K562 (cell line): Measurements from ENCODE around the gene RAB3IP. TPM values are rescaled to one million over a fixed set of nuclear protein-coding genes. Genes with fewer than 3 reads are reported as not detected.

Experiments used
- ATAC-seq: fragments of 200-7000 bp; cut with Tn5 transposase; 3 replicates; pipeline ENCODE4 v1.9.1; 2020; ENCODE audit warnings: moderate library complexity
- BruUV-seq: library from RNA; stranded (reverse); fragments of 400-500 nt; replicated peaks from 2 replicates; lab custom pipeline; 2021; lab: Mats Ljungman, UMichigan
- CTCF ChIA-PET: fragments of 300-600 bp; formaldehyde crosslinking; extraction: SDS; loops from one replicate; lab custom pipeline; 2021; ENCODE audit warnings: low intra/inter-chr PET ratio; lab: Yijun Ruan, JAX
- POLR2A ChIA-PET: fragments of 300-600, 350-650 bp; sonication (Branson Sonifier 250); formaldehyde crosslinking; extraction: SDS; loops from one replicate; lab custom pipeline; 2021; ENCODE audit warnings: antibody characterized with exemption, inconsistent platforms; lab: Yijun Ruan, JAX
- DNase-seq, 4 experiments: peaks; one replicate each; pipeline versions ENCODE4 v3.0.0 to v3.0.0-alpha.2; 2011 to 2018; ENCODE audit warnings: low spot score in 3 of 4, mixed read lengths in 3 of 4; ENCODE audit errors: extremely low read depth in 1 of 4
- FAIRE-seq: peaks from 2 replicates; lab custom pipeline; 2011; peaks lifted over from hg19 to GRCh38; lab: Jason Lieb, UNC
- H2AFZ ChIP-seq: 2 replicates; pipeline ENCODE4 v1.6.0; 2011; ENCODE audit warnings: low read depth, low read length, control low read depth, inconsistent platforms
- H3K27ac ChIP-seq: fragments of 200-600 bp; 3 replicates; pipeline ENCODE4 v1.8.0; 2011; ENCODE audit warnings: low read depth, mild to moderate bottlenecking, control low read depth, inconsistent platforms, low read length, moderate library complexity, mixed read lengths; ENCODE audit errors: extremely low read depth
- H3K27me3 ChIP-seq, 2 experiments: fragments of 300-600 bp in 1 of 2; 2 replicates in 1 of 2; 3 replicates in 1 of 2; pipeline versions ENCODE4 v1.6.0 to v1.8.0; 2011; ENCODE audit warnings: inconsistent platforms in 2 of 2, low read length in 2 of 2, mild to moderate bottlenecking in 1 of 2, mixed read lengths in 1 of 2, moderate library complexity in 1 of 2; ENCODE audit not compliant: control insufficient read depth in 2 of 2, insufficient read depth in 2 of 2
- H3K36me3 ChIP-seq: fragments of 300-600 bp; 3 replicates; pipeline ENCODE4 v1.8.0; 2011; ENCODE audit warnings: mild to moderate bottlenecking, low read length, inconsistent platforms; ENCODE audit not compliant: control insufficient read depth, insufficient read depth
- H3K4me1 ChIP-seq, 2 experiments: fragments of 200-600 bp in 1 of 2; replicated peaks in 1 of 2; 2 replicates in 1 of 2; 3 replicates in 1 of 2; pipeline versions ENCODE4 v1.5.1 to v1.8.0; 2011; ENCODE audit warnings: inconsistent platforms in 2 of 2, low read length in 2 of 2, mild to moderate bottlenecking in 1 of 2, mixed read lengths in 1 of 2, moderate library complexity in 1 of 2; ENCODE audit not compliant: control insufficient read depth in 2 of 2, insufficient read depth in 2 of 2
- H3K4me2 ChIP-seq: 2 replicates; pipeline ENCODE4 v1.6.1; 2011; ENCODE audit warnings: low read length, control low read depth, inconsistent platforms, mixed read lengths; ENCODE audit not compliant: insufficient read depth
- H3K4me3 ChIP-seq: fragments of 200-600 bp; sonication (generic), shearing (Covaris generic); 2 replicates; pipeline ENCODE4 v1.5.1; 2016; ENCODE audit warnings: control low read depth, inconsistent platforms
- H3K79me2 ChIP-seq: fragments of 200-600 bp; 3 replicates; pipeline ENCODE4 v1.8.0; 2011; ENCODE audit warnings: low read length, inconsistent platforms; ENCODE audit not compliant: control insufficient read depth, insufficient read depth
- H3K9ac ChIP-seq, 2 experiments: 2 replicates each; pipeline versions ENCODE4 v1.6.0 to v1.6.1; 2011; ENCODE audit warnings: low read depth in 2 of 2, low read length in 2 of 2, control low read depth in 1 of 2, inconsistent platforms in 1 of 2, mild to moderate bottlenecking in 1 of 2, mixed read lengths in 1 of 2; ENCODE audit not compliant: insufficient read depth in 1 of 2
- H3K9me1 ChIP-seq: one replicate; pipeline ENCODE4 v1.6.0; 2011; ENCODE audit warnings: inconsistent platforms, mild to moderate bottlenecking, low read length, moderate library complexity; ENCODE audit not compliant: control insufficient read depth, insufficient read depth
- H3K9me3 ChIP-seq: replicated peaks from 2 replicates; pipeline ENCODE4 v1.5.1; 2011; ENCODE audit warnings: low read depth, low read length, inconsistent platforms; ENCODE audit not compliant: control insufficient read depth, insufficient read depth
- H4K20me1 ChIP-seq: replicated peaks from 2 replicates; pipeline ENCODE4 v1.6.1; 2011; ENCODE audit warnings: low read length, inconsistent platforms, mixed read lengths; ENCODE audit not compliant: control insufficient read depth, insufficient read depth
- CEBPG ChIP-seq, 3 experiments: fragments of 200-800 bp in 1 of 3; sonication (Bioruptor generic) in 1 of 3; sonication (generic) in 1 of 3; formaldehyde crosslinking in 1 of 3; IDR thresholded peaks in 2 of 3; conservative IDR thresholded peaks in 1 of 3; 2 replicates each; pipeline versions ENCODE4 v1.6.1 to v1.8.0; 2016 to 2022; ENCODE audit warnings: missing compliant biosample characterization in 2 of 3, missing genetic modification characterization in 2 of 3, mild to moderate bottlenecking in 1 of 3, missing genetic modification reagents in 1 of 3
- ELF1 ChIP-seq: fragments of 200-800 bp; sonication (Bioruptor generic); IDR thresholded peaks from 2 replicates; pipeline ENCODE4 v1.6.1; 2016; ENCODE audit warnings: missing genetic modification characterization, missing compliant biosample characterization
- HDGF ChIP-seq: fragments of 450-650 bp; IDR thresholded peaks from 2 replicates; pipeline ENCODE4 v1.6.1; 2016
- HIVEP1 ChIP-seq: fragments of 250-450 bp; sonication (Bioruptor Pico); IDR thresholded peaks from 2 replicates; pipeline ENCODE4 v1.4.0; 2020; ENCODE audit warnings: mild to moderate bottlenecking
- IRF2 ChIP-seq: sonication (generic); formaldehyde crosslinking; IDR thresholded peaks from 2 replicates; pipeline ENCODE4 v1.8.1; 2022; ENCODE audit warnings: mild to moderate bottlenecking, missing genetic modification reagents
- KDM4B ChIP-seq, 2 experiments: fragments of 450-650 bp in 1 of 2; sonication (generic) in 1 of 2; IDR thresholded peaks; 2 replicates each; pipeline ENCODE4 v1.6.1; 2016 to 2017; ENCODE audit warnings: borderline replicate concordance in 2 of 2, antibody characterized with exemption in 1 of 2, low read depth in 1 of 2, mild to moderate bottlenecking in 1 of 2
- LEF1 ChIP-seq: fragments of 450-650 bp; IDR thresholded peaks from 2 replicates; pipeline ENCODE4 v1.6.1; 2016; ENCODE audit warnings: mild to moderate bottlenecking
- MTA3 ChIP-seq: fragments of 450-650 bp; formaldehyde crosslinking; IDR thresholded peaks from 2 replicates; pipeline ENCODE4 v1.6.1; 2017; ENCODE audit warnings: mild to moderate bottlenecking, borderline replicate concordance
- NEUROD1 ChIP-seq: fragments of 150-350 bp; IDR thresholded peaks from 2 replicates; pipeline ENCODE4 v1.6.1; 2014; ENCODE audit warnings: borderline replicate concordance, low read length, low read depth; ENCODE audit not compliant: partially characterized antibody
- NFRKB ChIP-seq: fragments of 450-650 bp; IDR thresholded peaks from 2 replicates; pipeline ENCODE4 v1.6.1; 2016; ENCODE audit warnings: low read depth
- RAD21 ChIP-seq, 2 experiments: fragments of 250-450 bp in 1 of 2; fragments of 450-650 bp in 1 of 2; sonication (Bioruptor Pico) in 1 of 2; formaldehyde crosslinking in 1 of 2; IDR thresholded peaks in 1 of 2; conservative IDR thresholded peaks in 1 of 2; 2 replicates each; pipeline versions ENCODE4 v1.4.0 to v1.8.0; 2020 to 2022; ENCODE audit warnings: mild to moderate bottlenecking in 2 of 2, moderate library complexity in 1 of 2
- ZBTB8A ChIP-seq: fragments of 450-650 bp; IDR thresholded peaks from 2 replicates; pipeline ENCODE4 v1.6.1; 2018; ENCODE audit warnings: mild to moderate bottlenecking, moderate library complexity; ENCODE audit not compliant: partially characterized antibody
- ZC3H4 ChIP-seq: sonication (generic); formaldehyde crosslinking; IDR thresholded peaks from 2 replicates; pipeline ENCODE4 v1.9.0; 2021; ENCODE audit warnings: missing genetic modification reagents, borderline replicate concordance
- ZNF121 ChIP-seq: sonication (generic); formaldehyde crosslinking; conservative IDR thresholded peaks from 2 replicates; pipeline ENCODE4 v1.8.0; 2022; ENCODE audit warnings: missing genetic modification reagents
- ZNF311 ChIP-seq: fragments of 250-450 bp; sonication (Bioruptor Pico); IDR thresholded peaks from 2 replicates; pipeline ENCODE4 v1.4.0; 2020; ENCODE audit warnings: mild to moderate bottlenecking, moderate library complexity
- ZNF764 ChIP-seq: fragments of 250-450 bp; sonication (Bioruptor Pico); IDR thresholded peaks from 2 replicates; pipeline ENCODE4 v1.4.0; 2020; ENCODE audit warnings: low read depth, mild to moderate bottlenecking, moderate library complexity
- WGBS: fragments of 100-300 bp; shearing (Covaris generic); methylation state at CpG from one replicate; pipeline ENCODE4 v1.1.6; 2016; ENCODE audit warnings: low coverage, mixed read lengths; ENCODE audit not compliant: insufficient coverage; ENCODE audit errors: missing lambda C conversion rate; 5-methylcytosine and 5-hydroxymethylcytosine counted together
- in situ Hi-C: fragments of 300-500 bp; cut with MboI; formaldehyde crosslinking; loops from 4 replicates; pipeline ENCODE4 v1.15.0; 2018; ENCODE audit warnings: inconsistent platforms, mixed read lengths
- intact Hi-C: fragments of 100-400 bp; cut with micrococcal nuclease; formaldehyde crosslinking; loops from 2 replicates; pipeline ENCODE4 v1.14.2; 2022
- polyA plus RNA-seq, 8 experiments: library from polyadenylated mRNA; depleted of rRNA in 4 of 8; stranded (reverse) in 5 of 8; unstranded in 3 of 8; fragments of >200 nt; fragmentation: Nextera tagmentation in 2 of 8; fragmentation: Illumina TruSeq in 1 of 8; extraction: Ambion mirVana in 2 of 8; extraction: Trizol in 1 of 8; gene quantifications; 2 replicates each; pipeline versions ENCODE4 v1.2.1 to v1.2.3, GENCODE V29; 2011 to 2014; ENCODE audit warnings: inconsistent platforms in 1 of 8, missing spikeins in 1 of 8
- total RNA-seq, 7 experiments: library from RNA; depleted of rRNA in 6 of 7; stranded (reverse); fragments of >200 nt in 6 of 7; fragmentation: Illumina TruSeq in 2 of 7; extraction: Trizol in 2 of 7; gene quantifications; 2 replicates each; pipeline versions ENCODE4 v1.2.1 to v1.2.3, GENCODE V29; 2011 to 2021; ENCODE audit warnings: low replicate concordance in 1 of 7
- TF ChIP-seq, protein P1 (sequence below): fragments of 250-450 bp; sonication (Bioruptor Pico); IDR thresholded peaks from 2 replicates; pipeline ENCODE4 v1.4.0; 2020; ENCODE audit warnings: mild to moderate bottlenecking
- TF ChIP-seq, protein P2 (sequence below): fragments of 250-450 bp; sonication (Bioruptor Pico); IDR thresholded peaks from 2 replicates; pipeline ENCODE4 v1.5.1; 2021; ENCODE audit warnings: mild to moderate bottlenecking

The RAB3IP gene
- total and polyA plus RNA-seq, 9 of the 15 experiments (the other 6 are each of a cell fraction or from before 2014, with no cell fraction given) = 5.6 to 25.5 (median 11.3) TPM

DNA sequence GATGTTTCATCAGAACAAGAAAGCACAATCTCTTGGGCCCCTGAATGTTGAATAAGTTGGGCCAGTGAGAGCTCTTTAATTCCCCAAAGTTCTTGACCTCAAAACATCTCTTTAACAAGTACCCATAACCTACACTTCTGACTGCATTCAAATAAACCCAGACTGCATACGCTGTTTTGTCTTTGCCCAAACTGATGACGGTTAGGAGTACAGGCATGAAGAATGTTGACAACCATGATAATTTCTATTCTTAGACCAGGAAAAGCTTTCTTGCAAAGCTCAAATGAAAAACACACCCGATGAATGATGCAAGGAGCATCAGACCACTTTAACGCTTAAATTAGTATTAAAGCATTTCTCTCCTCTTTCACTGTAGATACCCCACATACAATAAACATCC, 11.7 kb upstream of the RAB3IP start:
- Histone ChIP-seq H3K9ac (no peak overlapping the region), H3K9me1 (no peaks in the 10 kb centered on the region), H3K4me1 (no peaks in the 10 kb centered on the region; a peak in 1 of 5 replicates), H4K20me1 (no peaks in the 10 kb centered on the region), H3K9me3 (no peaks in the 10 kb centered on the region; the same call in 1 of the 2 replicates), H2AFZ (peak overlapping the region; percentile 47; the same call in 1 of the 2 replicates), H3K27me3 (no peaks in the 10 kb centered on the region), H3K36me3 (no peaks in the 10 kb centered on the region), H3K4me2 (no peak overlapping the region), H3K4me3 (no peak overlapping the region), H3K79me2 (no peaks in the 10 kb centered on the region), H3K27ac (no peak overlapping the region)
- in situ Hi-C loops = no loop called here
- FAIRE-seq (no peak), ATAC-seq (no peak), DNase-seq (no peak)
- ChIA-PET CTCF (no interaction called here), POLR2A (interaction anchor here (0.8 to 1.4 kb wide), 3 partner anchors 10 to 15 kb away, joined by 3 to 5 read pairs (median 4); no protein-coding TSS in a partner anchor)
- 6% methylated on average over 4 of the region's 4 CpGs for WGBS
- intact Hi-C loops = no loop called here
- no TSS peak for BruUV-seq
- TF ChIP-seq IRF2 (no peak), ZNF764 (no peak), RAD21 (CRISPR knock-in tag; conservative IDR thresholded peaks at IDR 0.05 in 1 of 2, IDR thresholded peaks at IDR 0.05 in 1 of 2) (no peak), ZBTB8A (no peak), LEF1 (no peak), KDM4B (IDR thresholded peaks at IDR 0.05; ENCODE audit: borderline replicate concordance in 2 of 2, low read depth in 1 of 2) (no peak), NEUROD1 (no peak), ZNF121 (CRISPR knock-in tag) (no peak), HIVEP1 (CRISPR knock-in tag) (no peak), MTA3 (no peak), ELF1 (no peak), HDGF (no peak), CEBPG (CRISPR knock-in tag; IDR thresholded peaks at IDR 0.05) (no peak), CEBPG (tag; conservative IDR thresholded peaks at IDR 0.05 in 1 of 2, IDR thresholded peaks at IDR 0.05 in 1 of 2) (no peak; a peak in 1 of 4 replicates), NFRKB (no peak), ZNF311 (CRISPR knock-in tag) (no peak), ZC3H4 (CRISPR knock-in tag) (no peak)
- TF ChIP-seq, protein P1, sequence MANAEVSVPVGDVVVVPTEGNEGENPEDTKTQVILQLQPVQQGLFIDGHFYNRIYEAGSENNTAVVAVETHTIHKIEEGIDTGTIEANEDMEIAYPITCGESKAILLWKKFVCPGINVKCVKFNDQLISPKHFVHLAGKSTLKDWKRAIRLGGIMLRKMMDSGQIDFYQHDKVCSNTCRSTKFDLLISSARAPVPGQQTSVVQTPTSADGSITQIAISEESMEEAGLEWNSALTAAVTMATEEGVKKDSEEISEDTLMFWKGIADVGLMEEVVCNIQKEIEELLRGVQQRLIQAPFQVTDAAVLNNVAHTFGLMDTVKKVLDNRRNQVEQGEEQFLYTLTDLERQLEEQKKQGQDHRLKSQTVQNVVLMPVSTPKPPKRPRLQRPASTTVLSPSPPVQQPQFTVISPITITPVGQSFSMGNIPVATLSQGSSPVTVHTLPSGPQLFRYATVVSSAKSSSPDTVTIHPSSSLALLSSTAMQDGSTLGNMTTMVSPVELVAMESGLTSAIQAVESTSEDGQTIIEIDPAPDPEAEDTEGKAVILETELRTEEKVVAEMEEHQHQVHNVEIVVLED (CRISPR knock-in tag) = no peak
- TF ChIP-seq, protein P2, sequence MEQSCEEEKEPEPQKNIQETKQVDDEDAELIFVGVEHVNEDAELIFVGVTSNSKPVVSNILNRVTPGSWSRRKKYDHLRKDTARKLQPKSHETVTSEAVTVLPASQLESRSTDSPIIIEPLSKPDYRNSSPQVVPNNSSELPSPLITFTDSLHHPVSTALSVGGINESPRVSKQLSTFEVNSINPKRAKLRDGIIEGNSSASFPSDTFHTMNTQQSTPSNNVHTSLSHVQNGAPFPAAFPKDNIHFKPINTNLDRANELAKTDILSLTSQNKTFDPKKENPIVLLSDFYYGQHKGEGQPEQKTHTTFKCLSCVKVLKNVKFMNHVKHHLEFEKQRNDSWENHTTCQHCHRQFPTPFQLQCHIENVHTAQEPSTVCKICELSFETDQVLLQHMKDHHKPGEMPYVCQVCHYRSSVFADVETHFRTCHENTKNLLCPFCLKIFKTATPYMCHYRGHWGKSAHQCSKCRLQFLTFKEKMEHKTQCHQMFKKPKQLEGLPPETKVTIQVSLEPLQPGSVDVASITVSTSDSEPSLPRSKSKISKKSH (CRISPR knock-in tag) = no peak
